ENCODE measurements around the gene KIRREL3.

KIRREL3 gene

DNA sequence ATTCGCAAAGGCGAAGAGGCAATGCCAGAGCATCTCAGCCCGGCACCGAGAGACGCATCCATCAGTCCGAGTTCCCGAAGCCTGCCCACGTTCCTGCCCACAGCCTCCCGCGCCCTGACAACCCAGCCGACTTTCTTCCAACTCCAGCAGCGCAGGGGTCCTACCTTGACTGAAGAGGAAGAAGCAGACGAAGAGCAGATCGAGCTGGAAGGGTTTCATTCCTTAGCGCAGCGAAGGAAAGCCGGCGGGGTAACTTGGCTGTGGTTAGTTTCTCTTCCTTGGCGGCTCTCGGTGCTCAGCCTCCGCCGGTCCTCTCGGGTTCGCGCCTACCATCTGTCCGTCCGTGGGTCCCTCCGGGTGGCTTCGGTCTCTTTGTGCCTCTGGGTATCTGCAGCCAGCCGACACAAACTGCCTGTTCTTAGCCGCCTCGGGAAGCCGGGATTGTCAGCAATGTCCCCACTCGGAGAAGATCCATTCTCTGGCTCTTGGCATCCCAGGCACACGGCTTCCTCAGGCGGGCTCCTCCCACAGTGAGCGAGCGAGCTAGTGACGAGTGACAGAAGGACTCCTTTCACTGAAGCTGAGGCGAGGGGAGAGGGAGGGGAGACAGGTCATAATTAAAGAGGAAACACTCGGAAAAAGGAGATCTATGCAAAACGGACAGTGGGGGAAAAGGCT is at the start of gene KIRREL3:
KIRREL3 (minus strand) TSS at position 480 of the 678 bp plus-strand sequence.
- DNase-seq, result no peak

DNA sequence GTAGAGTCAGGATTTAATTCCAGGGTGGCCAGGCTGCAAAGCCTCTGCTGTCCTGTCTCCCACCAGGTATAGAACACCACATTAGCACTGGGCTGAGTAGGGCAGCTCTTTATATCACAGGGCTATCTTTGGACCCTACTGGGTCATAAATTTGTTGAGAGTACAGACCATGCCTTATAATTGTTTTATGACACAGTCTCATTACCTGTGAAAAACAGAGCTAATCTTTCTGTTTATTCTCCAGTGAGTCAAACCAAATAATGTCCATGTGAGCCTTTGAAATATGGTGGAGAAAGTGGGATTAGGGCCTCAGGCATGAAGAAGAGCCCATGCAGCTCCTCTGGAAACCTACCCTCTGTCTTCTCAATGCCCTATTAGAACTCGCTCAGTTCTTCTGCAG is 49.6 kb upstream of the KIRREL3 start:
- DNase-seq, result no peak

DNA sequence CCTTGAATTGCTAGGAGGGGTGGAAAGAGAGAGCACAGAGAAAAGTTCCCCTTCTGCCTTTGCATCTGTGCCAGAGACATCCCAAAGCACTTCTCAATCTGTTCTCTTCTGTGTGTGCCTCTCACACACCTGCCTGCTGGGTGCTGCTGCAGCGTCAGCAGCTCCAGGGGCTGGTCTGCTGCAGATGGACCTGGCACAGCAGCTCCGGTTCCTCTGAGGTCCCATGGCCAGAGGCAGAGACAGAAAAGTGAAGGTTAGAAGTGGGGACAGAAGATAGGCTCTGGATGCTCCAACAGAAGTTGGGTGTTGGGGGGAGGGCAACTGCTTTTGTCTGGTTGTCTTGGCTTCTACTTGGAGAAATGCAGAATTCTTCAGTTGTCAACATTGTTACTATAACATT is 48.9 kb upstream of the KIRREL3 start:
- DNase-seq, result no peak

DNA sequence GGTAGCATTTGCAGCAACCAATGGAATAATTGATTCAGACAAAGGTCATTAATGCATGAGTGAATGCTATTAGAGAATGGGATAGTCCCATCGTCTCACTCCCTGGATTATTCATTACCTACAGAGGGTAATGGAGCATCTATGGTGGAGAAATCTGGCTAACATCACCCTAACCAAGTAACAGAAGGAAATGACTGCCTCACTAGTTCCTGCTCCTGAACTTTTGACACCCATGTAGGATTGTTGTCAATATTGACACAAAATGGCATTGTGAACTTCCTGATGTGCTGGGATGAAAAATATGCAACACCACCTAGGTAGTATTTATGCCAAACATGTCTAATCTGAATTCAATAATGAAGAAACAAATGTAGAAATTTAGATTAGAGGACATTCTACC is 44.0 kb upstream of the KIRREL3 start:
- no peak for DNase-seq

DNA sequence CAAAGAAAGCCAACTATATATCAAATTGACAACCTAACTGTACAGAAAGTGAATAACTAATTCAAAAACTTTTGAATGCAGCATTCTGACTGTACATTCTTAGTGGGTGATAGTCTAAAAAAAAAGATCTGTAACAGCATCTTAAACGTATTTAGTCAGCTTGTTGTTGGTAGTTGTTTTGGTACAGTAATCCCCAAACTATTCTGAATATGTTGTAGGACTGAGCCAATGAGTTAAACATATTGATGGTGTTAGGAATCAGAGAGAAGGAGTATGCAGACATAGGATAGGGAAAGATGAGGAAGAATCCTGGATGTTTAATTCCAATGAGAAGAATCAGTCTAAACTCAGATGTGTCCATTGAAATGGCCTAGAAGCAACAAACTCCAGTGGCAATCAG is 41.9 kb upstream of the KIRREL3 start:
- DNase-seq, result no peak

DNA sequence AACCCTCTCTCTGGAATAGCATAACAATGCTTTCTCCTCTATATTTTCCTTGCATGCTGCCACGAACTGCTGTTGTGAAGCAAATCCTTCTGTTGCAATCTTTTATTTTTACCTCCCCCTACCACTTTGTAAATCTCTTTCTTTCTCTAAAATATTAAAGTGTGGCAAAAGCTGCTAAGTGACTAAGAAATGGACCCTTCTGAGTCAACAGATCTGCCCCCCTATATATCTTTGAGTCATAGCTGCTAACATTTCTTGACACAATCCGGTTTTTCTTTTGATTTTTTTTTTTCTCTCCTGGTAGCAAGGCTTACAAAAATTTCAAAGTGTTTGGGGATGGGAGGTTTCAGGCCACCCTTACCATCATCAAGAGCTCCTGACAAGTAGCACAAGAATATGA is 39.0 kb upstream of the KIRREL3 start:
- no peak for DNase-seq

DNA sequence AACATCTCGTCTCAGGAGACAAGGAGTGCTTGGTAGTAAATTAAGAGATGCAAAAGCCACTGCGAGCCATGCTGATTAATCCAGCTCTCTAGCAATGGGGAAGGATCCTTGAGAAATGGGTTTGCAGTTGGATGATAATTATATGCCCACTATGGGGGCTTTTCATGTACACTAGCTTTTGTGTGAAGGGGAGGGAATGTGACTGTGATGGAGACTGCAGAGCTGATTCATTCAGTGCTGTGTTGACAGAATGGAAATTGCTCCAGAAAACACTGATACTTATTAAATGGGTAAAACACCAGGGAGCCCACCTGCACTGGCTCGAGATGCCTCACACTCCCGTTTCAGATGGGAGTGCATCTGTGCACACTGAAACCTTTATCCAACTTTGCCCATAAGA is 37.0 kb upstream of the KIRREL3 start:
- no peak for DNase-seq

DNA sequence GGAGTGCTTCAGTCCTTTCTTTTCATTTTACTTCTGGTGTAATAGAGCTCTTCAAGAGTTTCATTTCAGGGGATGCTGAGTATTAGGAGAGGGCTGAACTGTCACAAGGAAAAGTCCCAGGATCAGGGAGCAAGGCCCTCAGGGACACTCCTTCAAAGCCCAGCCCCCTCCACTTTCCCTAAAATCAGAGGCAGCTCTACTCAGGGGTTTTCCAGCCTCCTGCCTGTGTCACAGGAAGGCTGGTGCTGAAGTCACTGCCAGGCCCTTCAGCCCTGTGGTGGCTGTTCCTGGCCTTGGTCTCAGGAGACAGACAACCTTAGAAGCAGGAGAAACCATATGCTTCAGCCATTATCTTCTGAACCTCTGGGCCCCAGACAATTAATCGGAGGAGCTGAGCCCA is 36.4 kb upstream of the KIRREL3 start:
- DNase-seq, result no peak

DNA sequence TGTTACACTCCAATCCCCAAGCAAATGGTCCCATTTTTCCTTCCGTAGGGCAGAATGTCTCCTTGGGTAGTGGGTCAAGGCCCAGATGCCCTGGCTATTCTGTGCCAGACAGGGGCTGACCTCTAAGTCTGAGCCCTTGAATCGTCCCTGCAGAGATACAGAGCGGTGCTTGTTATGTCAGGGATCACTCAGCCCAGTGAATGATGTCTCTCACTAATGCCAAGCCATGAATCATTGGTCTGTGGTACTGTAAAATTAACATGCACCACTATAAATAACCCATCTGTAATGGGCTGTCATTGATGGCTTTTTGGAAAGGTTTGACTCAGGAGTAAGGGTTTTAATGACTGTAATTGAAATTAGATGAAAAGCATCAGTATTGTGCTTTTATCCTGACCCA is 35.3 kb upstream of the KIRREL3 start:
- DNase-seq, result no peak

DNA sequence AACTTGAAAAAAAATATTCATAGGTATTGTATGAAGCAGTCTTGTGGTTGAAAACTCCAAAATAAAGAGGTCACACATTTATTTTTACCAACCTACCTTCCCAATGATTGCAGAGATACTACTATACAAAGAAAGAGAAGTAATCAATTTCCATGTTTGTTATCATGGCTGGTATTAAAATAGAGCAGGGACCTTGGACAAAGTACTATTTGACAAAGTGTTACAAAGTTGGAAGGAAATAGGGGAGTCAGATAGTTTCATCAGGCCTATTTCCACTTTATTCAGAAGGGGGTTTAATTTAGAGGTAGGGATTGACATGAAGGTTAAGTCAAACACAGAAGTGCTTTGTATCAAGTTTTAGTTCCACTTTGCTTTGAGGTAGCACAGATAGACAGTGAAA is 34.4 kb upstream of the KIRREL3 start:
- DNase-seq, result no peak

DNA sequence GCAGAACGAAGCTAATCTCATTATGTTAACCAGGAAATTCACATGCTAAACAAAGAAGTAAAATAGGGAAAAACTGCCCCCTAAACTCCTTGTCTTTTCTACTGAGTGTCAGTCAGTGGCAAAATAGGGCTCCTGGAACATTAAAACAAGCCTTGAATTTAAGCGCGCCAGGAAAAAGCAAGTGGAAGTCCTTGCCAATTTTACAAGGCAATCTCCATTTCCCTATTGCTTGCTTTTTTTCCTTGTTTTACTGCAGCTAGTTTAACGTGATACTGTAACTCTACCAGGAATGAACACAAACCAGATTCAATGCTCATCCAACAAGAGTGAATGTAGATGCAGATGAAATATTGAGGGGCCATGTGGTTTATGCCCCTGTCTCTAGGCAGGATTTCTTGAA is 28.1 kb upstream of the KIRREL3 start:
- no peak for DNase-seq

DNA sequence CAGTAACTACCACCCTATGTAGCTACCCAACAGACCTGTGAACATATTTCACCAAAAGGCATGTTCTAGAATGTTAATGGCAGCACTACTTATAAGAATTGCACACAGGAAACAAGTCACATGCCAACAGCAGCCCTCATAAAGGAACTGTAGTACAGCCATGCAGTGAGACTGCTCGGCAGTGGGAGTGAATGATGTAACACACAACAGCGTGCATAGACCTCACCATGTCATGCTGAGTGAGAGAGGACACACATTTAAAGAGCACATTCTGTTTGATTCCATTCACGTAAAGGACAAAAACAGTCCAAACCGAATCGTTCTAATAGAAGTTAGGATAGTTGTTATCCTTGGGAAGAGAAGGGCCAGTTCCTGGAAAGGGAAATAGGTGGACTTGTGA is 27.2 kb upstream of the KIRREL3 start:
- DNase-seq, result no peak

DNA sequence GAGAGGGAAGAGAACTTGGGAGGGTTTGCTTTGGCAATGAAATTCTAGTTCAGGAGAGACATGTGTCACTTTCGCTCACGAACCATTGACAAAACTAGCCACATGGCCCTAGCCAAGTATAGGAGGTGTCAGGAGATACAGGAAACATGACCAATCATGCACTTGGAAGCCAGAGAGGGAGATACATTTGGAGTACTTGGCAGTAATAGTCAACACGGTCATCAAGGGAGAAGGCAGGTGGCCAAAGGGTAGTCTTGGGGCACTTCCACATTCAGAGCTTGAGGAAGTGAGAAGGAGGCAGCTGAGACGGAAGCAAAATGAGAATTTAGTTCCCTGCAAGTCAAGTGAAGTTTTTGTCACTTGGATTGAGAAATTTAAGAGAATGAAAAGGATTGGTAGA is 26.4 kb upstream of the KIRREL3 start:
- DNase-seq, result no peak

DNA sequence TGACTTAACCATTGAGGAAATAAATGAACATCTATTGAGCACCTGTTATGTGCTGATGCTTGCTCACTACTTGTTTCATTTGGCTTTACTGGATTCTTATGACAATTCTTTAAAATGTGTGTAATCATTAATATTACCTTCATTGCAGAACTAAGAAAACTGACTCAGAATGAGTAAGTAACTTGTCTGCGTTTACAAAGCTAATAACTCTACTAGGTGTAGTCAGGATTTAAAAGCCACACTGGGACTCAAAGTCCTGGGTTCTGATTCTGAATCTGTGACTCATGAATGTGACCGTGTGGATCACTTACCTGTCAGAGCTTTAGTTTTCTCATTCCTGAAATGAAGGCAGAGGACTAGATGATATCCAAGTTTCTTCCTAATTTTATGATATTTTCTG is 23.4 kb upstream of the KIRREL3 start:
- DNase-seq, result no peak

DNA sequence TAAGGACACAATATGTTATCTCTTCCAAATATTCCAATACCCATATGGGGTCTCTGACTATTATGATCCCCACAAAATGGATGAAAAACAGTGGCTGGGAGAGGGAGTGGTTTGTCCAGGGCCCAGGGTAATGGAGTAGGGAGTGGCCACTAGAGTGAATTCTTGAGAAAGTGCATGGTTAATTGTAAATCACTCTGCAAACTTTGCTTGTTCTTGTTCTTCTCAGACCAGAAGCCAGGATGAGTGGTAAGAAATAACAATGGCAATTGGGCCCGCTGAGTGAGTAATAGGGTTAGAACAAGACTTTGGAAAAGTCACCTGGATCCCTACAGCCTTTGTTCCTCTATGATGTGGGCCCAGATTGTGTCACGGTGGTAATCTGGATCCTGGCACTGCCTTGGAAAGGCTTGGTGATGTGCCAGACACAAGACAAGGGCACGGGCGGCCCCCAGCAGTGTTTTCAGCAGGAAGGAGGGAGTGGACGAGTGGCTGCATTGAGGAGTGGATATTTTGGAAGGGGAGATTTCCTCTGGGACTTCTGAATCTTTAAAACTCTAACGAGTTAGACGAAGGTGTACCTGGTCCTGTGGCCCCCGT is 18.2 kb upstream of the KIRREL3 start:
- no peak for DNase-seq

DNA sequence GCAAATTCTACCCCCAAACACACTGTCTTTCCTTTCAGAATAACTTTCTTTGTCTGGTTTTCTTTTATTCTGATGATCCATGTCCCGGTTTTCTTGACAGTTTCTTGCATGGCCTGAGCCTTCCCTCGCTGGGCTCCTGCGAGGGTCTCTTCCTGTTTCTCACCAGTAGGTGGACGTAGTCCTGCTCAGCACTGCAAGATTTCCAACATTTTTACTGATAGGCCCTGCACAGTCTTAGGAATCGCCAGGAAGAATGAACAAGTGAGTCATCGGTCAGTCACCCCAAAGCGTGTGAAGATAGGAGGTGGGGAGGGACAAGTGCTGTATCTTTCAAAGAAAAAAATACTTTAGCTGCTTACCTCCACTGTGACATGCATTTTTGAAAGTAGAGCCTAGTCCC is 16.9 kb upstream of the KIRREL3 start:
- no peak for DNase-seq

DNA sequence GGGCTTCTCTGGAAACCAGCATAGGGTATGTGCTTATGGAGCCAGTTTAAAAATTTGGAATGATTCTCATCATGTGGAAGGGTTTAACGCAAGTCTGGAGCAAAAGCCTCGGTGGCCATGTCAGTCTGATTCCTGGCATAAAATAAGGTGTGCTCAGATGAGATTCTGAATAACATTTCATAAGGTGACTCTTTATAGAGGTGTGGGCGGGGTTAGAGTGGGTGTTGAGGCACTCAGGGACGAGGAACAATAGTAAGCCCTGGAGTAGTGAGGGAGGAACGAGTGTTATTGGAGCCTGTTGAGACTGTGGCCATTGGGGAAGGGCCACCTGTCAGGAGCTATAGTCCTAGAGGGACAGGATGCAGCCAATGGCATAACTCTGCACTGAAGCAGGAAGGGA is 13.0 kb upstream of the KIRREL3 start:
- DNase-seq, result no peak

DNA sequence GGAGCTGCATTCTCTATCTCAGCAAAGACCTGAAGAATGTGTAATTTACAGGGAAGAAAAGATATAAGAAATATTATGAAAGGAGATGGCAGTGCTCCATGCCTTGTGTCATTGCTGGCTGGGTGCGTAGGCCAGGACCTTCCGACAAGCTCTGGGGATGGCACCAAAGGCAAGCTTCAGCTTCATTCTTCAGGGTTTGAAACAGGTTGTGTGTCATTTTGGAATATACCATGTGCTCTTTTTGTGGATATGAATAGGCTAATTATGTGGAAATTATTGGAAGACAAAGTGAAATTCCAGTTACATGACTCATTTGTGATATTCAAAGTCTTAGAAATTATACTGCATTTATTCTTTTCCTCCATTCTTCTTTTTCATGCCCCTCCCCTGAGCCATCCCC is 5.7 kb upstream of the KIRREL3 start:
- no peak for DNase-seq

DNA sequence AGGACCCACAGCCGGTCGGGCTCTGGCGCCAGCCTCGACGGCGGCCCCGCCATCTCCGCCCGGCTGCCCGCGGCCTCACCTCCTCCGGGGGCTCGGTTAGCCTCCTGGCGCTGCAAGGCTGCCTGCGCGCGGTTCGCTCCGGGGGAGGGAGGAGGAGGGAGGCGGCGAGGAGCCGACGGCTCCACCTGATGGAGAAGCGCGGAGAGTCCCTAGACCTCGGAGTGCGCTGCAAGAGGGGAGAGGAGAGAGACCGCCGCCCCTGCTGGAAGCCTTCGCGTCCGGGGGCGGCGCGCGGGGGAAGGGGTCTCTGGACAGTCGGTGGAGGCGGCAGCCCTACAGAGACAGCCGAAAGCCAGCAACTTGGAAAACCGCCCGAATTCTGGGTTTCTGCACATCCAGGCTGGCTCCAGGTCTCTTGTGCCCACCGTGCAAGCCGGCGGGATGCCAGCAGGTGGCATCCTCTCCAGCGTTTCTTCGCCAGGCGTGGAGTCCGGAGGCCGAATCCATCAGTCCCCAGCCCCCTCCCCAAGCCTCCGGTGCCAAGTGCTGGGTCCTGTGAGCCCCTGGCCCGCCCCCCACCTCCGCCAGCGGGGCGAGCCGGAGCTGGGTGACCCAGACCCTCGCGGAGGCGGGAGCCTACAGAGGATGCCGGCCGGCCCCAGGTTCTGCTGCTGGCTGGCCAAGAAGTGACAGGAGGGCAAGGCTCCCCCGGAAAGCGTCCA is 2.9 kb upstream of the KIRREL3 start:
- no peak for DNase-seq

DNA sequence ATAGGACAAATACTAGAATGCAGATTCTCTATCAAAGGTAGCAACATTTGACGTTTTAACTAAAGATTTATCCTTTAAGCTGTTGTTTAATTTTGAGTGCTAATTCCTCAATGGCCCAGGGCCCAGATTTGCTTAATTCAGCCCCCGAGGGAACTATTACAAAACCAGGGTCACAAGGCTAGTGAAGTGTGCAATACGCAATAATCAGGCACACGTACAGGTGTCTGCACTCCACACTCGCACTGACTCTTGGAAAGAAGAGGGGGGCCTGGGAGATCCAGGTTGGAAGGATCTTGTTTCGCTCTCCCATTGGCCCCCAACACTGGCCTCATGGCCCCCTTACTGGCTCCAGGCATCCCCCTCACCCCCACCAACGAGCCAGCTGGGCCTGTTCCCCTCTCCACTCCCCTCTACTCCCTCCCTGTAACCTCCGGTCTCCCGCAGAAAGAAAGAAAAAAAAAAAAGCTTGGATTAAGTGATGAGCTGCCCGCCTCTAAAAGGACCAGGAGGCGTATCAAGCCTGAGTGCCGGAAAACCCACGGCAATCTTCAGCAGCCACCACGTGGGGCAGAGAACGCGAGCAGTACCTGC is 2.2 kb upstream of the KIRREL3 start:
- DNase-seq, result no peak

DNA sequence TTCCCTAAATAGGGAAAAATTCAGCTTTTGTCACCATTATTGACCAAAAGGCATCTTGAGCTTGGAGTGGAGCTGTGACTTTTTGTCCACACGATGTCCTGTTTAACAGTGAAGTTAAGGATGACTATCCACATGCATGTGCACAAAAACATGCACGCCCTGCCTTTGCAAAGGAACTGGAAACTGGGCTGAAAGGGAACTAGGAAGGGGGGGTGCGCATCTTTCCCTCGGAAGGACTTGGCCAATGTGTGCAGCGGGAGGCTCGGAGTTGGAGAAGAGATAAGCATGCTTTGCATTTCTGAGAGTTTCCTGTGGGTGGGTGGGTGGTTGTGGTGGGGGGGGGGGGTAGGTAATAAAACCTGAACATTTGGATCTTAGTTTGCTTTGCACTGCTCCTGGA is 411 bp upstream of the KIRREL3 start:
- DNase-seq, result no peak

DNA sequence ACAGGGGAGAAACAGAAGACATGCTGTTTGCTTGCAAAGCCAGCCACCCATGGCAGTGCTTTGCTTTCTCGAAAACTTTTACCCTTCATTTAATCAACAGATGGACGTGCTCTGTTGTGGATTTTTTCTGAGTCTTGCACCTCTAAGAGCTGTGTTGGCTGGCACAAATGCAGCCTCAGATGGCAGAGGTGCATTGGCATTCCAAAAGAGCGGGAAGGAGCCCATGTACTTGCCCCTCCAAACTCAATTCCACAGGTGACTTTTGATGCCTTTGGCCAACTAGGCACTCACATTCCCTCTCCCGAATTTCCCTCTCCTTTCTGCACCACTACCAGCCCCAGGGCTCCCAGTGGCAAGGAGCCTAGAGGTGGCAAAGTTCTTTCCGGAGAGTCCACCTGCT is 1.2 kb downstream of the KIRREL3 start:
- DNase-seq, result no peak

DNA sequence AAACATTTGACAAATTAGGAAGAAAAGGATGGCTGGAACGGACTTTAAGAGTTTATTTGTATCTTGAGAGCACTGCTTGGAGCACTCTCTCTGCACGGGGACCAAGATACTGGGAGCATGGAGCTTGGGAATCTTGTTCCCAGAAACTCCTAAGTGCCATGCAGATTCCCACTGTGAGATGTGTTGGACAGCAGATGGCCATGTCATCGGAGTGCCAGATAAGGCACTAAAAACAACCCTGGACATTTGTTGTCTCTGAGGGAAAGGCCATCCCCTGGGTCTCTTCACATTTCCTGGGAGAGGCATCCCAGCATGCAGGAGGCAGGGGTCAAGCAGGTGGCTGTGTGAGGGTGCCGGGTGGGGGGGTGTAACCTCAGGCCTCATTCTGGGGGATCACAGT is 2.9 kb downstream of the KIRREL3 start:
- no peak for DNase-seq

DNA sequence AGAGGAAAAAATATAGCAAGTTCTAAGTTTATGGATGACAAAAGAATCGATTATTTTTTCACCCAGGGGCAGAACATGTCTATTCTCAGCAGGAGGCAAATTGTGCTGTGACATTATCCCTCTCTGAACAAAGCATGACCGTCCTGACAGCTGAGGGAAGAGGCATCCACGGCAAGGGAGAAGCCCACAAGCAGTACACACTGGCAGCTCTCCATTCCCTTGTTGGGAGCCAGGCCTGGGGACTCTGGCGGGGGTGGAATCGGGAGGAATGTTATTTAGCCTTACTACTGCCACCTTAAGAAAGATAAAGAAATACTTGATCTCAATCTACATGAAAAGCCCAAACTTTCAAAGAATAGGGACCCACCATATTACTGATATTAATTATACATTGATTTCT is 3.4 kb downstream of the KIRREL3 start:
- DNase-seq, result no peak
